ENCODE data around the gene CD52.

GRCh38 chr1:26278303-26278702 is 39.5 kb upstream of the CD52 start:
- TF ChIP-seq POLR2AphosphoS5 (IDR thresholded peaks at IDR 0.05; ENCODE audit: low read depth, low read length): no peak
- TF ChIP-seq MAX (IDR thresholded peaks at IDR 0.05): no peak
- no peak for TF ChIP-seq YY1 (IDR thresholded peaks at IDR 0.05; ENCODE audit: extremely low read depth, insufficient replicate concordance, low read depth, low read length)
- TF ChIP-seq EZH2 (IDR thresholded peaks at IDR 0.05): no peak
- TF ChIP-seq ATF3 (IDR thresholded peaks at IDR 0.05): no peak
- no peak for TF ChIP-seq POLR2A (IDR thresholded peaks at IDR 0.05; ENCODE audit: borderline replicate concordance, extremely low read depth, insufficient read depth, insufficient read length)
- TF ChIP-seq ZFX (IDR thresholded peaks at IDR 0.05): no peak
- no peak for TF ChIP-seq FOSL1 (IDR thresholded peaks at IDR 0.05; ENCODE audit: low read depth)
